ENCODE data around the gene SHISA5. TPM values are rescaled to one million over a fixed set of nuclear protein-coding genes. Genes with fewer than 3 reads are reported as not detected.
"Not testable (repeated sequence)": the region's sequence is repeated elsewhere in the genome, so short reads cannot be mapped to it uniquely, and the experiment has no call there.

Gene SHISA5
- total RNA-seq, 1 donor from 2014 or later: 188 TPM

- TF ChIP-seq CTCF (IDR thresholded peaks at IDR 0.05): no peak
- Mint-ChIP-seq H3K4me1 (ENCODE audit: low read depth) (no peaks in the 10 kb centered on the region), H3K27me3 (ENCODE audit: low read depth) (no peaks in the 10 kb centered on the region), H3K9me3 (ENCODE audit: low read depth) (no peaks in the 10 kb centered on the region), H3K27ac (ENCODE audit: unreplicated experiment) (no peak overlapping the region), H3K36me3 (ENCODE audit: low read depth) (peaks cover 9% of the 10 kb centered on the region), H3K4me3 (ENCODE audit: unreplicated experiment) (no peak overlapping the region)
- DNase-seq (ENCODE audit: low spot score): no peak
Observed at GRCh38 chr3:48492461-48493202, 11.3 kb downstream of the SHISA5 start.

GRCh38 chr3:48486952-48487351, 17.0 kb downstream of the SHISA5 start:
- no peak for DNase-seq (ENCODE audit: low spot score)
- Mint-ChIP-seq H3K27ac (ENCODE audit: unreplicated experiment) (no peak overlapping the region), H3K4me3 (ENCODE audit: unreplicated experiment) (no peak overlapping the region), H3K36me3 (ENCODE audit: low read depth) (no peaks in the 10 kb centered on the region), H3K27me3 (ENCODE audit: low read depth) (no peaks in the 10 kb centered on the region), H3K9me3 (ENCODE audit: low read depth) (no peaks in the 10 kb centered on the region), H3K4me1 (ENCODE audit: low read depth) (no peaks in the 10 kb centered on the region)
- no peak for TF ChIP-seq CTCF (IDR thresholded peaks at IDR 0.05)

- DNase-seq (ENCODE audit: low spot score); H3K4me1 Mint-ChIP-seq (ENCODE audit: low read depth); H3K27ac Mint-ChIP-seq (ENCODE audit: unreplicated experiment); H3K36me3 Mint-ChIP-seq (ENCODE audit: low read depth); H3K27me3 Mint-ChIP-seq (ENCODE audit: low read depth); H3K4me3 Mint-ChIP-seq (ENCODE audit: unreplicated experiment); H3K9me3 Mint-ChIP-seq (ENCODE audit: low read depth): not testable (repeated sequence)
Observed at GRCh38 chr3:48482822-48483221, 21.2 kb downstream of the SHISA5 start.

GRCh38 chr3:48480891-48481290, 23.1 kb downstream of the SHISA5 start:
- not testable (repeated sequence) for DNase-seq (ENCODE audit: low spot score); H3K27me3 Mint-ChIP-seq (ENCODE audit: low read depth); H3K27ac Mint-ChIP-seq (ENCODE audit: unreplicated experiment); H3K4me1 Mint-ChIP-seq (ENCODE audit: low read depth); H3K4me3 Mint-ChIP-seq (ENCODE audit: unreplicated experiment); H3K36me3 Mint-ChIP-seq (ENCODE audit: low read depth); H3K9me3 Mint-ChIP-seq (ENCODE audit: low read depth)

DNA sequence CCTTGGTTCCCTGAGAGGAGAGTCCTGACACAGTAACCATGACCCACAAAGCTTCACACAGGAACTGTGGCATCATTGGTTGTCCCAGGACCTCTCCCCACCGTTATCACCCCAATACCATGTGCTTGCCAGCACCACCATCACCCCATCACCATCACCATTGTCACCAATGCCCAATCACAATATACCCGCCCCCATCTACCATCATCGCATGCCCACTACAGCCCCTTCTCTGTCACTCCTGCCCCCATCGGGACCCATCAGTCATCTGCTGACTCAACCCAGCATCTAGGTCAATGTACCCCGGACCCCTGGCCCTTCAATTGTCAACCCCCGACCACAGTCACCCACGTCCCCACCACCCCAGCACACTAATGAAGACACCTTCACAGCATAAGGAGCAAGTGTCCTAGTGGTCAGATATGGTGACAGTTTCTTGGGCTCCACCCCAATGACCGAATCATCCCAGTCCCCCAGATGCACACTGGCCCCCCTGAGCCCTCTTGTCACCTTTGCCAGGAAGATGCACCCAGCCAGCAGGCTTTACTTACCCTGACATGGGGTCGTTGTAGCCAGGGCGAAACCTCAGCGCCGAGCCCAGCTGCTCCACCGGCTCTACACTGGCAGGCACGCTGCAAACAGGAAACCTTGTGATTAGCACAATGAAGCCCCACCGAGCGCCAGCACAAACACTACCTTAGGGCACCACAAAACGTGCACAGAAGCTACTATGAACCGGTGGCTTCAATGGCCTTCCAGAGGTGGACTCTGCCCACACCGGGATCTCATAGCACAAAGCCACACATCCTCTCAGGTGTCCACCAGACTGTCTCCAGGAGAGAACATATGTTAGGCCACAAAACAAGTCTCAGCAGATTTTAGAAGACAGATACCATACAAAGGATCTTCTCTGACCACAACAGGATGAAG, 25.1 kb downstream of the SHISA5 start:
- no peaks in the 10 kb centered on the region for H3K4me1 Mint-ChIP-seq (ENCODE audit: low read depth)
- no peak overlapping the region for H3K27ac Mint-ChIP-seq (ENCODE audit: unreplicated experiment)
- TF ChIP-seq CTCF (IDR thresholded peaks at IDR 0.05): no peak
- DNase-seq (ENCODE audit: low spot score): no peak
- H3K27me3 Mint-ChIP-seq (ENCODE audit: low read depth): no peaks in the 10 kb centered on the region
- H3K36me3 Mint-ChIP-seq (ENCODE audit: low read depth): peaks cover 4% of the 10 kb centered on the region
- no peaks in the 10 kb centered on the region for H3K9me3 Mint-ChIP-seq (ENCODE audit: low read depth)
- H3K4me3 Mint-ChIP-seq (ENCODE audit: unreplicated experiment): no peak overlapping the region

GRCh38 chr3:48477959-48478520, 25.9 kb downstream of the SHISA5 start:
- H3K9me3 Mint-ChIP-seq (ENCODE audit: low read depth): no peaks in the 10 kb centered on the region
- no peak overlapping the region for H3K27ac Mint-ChIP-seq (ENCODE audit: unreplicated experiment)
- H3K4me1 Mint-ChIP-seq (ENCODE audit: low read depth): peaks cover 5% of the 10 kb centered on the region

More at GRCh38 chr3:48477959-48478520, 25.9 kb downstream of the SHISA5 start:
- DNase-seq (ENCODE audit: low spot score): no peak
- no peak for TF ChIP-seq CTCF (IDR thresholded peaks at IDR 0.05)
- Mint-ChIP-seq H3K4me3 (ENCODE audit: unreplicated experiment) (no peak overlapping the region), H3K27me3 (ENCODE audit: low read depth) (no peaks in the 10 kb centered on the region), H3K36me3 (ENCODE audit: low read depth) (peaks cover 4% of the 10 kb centered on the region)

All from chondrocyte (in vitro differentiated cells).